ENCODE measurements around the gene SLC6A1.
"Not testable (repeated sequence)": the region's sequence is repeated elsewhere in the genome, so short reads cannot be mapped to it uniquely, and the experiment has no call there.

SLC6A1 gene

DNA sequence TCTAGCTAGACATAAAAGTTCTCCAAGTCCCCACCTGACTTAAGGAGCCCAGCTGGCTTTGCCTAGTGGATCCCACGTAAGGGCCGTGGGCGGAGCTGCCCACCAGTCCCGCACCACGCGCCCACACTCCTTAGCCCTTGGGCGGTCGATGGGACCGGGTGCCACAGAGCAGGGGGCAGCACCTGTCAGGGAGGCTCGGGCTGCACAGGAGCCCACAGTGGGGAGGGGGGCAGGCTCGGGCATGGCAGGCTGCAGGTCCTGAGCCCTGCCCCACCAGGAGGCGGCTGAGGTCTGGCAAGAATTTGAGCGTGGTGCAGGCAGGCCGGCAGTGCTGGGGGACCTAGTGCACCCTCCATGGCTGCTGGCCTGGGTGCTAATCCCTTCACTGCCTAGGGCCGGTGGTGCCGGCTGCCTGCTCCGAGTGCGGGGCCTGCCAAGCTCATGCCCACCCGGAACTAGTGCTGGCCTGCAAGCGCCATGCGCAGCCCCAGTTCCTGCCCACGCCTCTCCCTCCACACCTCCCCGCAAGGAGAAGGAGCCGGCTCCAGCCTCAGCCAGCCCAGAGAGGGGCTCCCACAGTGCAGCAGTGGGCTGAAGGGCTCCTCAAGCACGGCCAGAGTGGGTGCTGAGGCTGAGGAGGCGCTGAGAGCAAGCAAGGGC, 78.7 kb downstream of the SLC6A1 start:
- DNase-seq: no peak

DNA sequence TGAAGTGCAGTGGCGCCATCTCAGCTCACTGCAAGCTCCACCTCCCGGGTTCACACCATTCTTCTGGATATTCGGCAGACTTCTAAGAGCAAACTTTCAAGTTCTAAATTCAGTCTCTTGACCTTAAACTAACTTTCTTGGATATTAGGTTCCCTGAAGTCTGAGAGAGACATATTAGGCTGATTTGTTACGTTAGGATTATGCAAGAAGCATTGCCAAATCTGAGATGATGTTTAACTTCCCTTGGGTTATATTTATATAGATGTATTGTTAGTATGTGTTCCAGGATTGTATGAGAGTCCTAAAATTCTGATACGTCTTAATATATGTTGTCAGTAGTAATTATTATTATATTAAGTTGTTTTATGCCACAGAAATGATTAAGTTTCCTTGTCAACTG, 80.1 kb downstream of the SLC6A1 start:
- DNase-seq: no peak

DNA sequence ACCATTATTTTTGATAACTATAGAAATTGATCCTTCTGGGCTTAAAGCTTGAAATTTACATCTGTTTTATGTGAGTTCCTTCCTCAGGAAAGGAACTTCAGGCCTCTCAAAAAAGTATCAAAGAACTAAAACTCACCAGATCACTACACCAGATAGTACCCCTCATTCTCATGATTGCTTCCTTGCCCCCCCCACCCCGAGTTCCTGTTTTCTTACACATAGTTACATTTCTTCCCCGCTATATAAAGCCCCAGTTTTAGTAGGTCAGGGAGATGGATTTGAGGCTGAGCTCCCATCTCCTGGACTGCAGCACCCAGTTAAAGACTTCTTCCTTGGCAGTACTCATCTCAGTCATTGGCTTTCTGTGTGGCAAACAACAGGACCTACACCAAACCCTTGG, 81.5 kb downstream of the SLC6A1 start:
- no peak for DNase-seq

DNA sequence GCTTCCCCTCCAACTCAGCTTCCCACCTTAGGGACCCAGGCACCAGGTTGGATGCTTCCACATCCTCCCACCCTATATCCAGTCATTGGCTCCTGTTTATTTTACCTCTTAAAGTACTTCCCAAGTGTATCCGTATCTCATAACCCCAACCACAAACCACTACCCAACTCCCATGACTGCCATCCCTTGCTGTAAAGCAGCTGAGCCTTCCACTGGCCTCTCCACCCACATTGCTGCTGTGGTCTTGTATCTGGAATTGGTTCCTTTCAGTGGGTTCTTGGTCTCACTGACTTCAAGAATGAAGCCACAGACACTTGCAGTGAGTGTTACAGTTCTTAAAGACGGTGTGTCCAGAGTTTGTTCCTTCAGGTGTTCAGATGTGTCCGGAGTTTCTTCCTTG, 81.9 kb downstream of the SLC6A1 start:
- DNase-seq: no peak

DNA sequence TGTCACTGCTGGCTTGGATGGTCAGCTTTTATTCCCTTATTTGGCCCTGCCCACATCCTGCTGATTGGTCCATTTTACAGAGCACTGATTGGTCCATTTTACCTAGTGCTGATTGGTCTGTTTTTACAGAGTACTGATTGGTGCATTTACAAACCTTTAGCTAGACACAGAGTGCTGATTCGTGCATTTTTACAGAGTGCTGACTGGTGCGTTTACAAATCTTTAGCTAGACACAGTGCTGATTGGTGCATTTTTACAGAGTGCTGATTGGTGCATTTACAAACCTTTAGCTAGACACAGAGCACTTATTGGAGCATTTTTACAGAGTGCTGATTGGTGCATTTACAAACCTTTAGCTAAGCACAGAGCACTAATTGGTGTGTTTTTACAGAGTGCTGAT, 82.6 kb downstream of the SLC6A1 start:
- not testable (repeated sequence) for DNase-seq

DNA sequence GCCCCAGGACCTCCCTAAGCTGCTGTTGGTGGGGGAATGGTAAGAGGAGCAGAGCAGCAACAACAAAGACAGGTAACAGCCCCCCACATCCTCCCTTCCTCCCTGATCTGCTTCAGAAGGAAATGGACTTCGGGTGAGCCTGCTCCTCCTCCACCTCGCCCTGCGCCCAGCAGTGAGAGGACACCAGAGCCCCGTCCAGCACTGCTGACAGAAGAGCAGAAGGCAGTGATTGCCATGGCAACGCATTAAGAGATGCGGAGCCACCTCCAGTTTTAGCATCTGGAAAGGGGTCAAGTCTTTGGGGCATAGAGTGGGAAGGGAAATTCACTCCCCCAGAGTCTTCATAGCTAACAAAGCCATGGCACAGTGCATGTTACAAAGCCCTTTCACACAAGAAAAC, 84.2 kb downstream of the SLC6A1 start:
- DNase-seq: peak; percentile 13

DNA sequence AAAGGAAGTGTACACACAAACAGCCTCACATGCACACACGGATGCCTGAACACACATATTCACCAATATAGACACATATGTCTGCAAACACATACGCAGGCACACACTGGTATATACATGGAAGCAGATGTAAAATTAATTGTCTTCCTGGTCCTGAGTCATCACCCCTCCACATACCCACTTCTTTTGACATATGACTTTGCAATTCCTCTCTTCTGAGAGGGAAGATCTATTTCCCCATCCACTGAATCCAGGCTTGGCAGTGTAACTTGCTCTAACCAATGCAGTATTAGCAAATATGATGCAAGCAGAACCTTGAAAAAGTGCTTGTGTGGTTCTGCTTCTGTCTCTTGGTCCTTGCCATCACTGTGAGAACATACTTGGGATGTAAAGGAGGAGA, 84.9 kb downstream of the SLC6A1 start:
- DNase-seq: no peak

DNA sequence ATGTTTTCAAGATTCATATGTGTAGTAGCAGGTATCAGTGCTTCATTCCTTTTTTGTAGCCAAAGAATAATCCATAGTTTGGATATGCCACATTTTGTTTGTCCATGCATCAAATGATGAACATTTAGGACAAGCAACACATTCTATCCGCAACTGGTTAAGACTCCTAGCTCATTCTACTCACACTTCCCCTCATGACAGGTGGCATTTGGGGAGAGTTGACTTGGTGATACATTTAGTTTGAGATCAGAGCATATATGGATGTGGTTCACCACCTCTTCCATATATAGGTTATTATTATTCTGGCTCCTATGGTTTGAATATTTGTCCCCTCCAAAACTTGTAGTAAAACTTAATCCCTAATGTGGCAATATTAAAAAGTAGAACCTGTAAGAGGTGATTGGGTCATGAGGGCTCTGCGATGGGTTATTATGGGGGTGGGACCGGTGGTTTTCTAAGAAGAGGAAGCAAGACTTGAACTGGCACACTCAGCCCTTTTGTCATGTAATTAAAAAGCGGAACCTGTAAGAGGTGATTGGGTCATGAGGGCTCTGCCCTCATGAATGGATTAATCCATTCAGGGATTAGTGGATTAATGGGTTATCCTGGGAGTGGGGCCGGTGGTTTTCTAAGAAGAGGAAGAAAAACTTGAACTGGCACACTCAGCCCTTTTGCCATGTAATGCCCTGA, 86.4 kb downstream of the SLC6A1 start:
- DNase-seq: no peak

DNA sequence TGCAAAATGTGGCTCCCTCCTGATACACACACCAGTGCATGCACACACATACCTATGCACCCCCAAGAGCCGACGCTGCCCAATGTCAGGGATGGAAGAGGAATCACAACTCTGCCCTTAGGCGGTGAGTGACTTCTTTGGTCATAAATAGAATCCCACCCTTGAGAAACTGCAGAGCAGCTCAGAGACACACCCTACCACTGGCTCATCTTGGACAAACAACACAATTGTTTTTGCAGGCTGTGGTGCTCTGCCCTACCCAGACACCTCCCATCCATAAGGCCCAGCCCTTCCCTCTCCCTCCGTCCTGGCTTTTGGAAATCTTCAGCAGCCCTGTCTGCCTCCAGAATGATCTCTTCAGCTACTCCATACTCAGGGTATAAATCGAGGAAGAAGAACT, 87.9 kb downstream of the SLC6A1 start:
- no peak for DNase-seq

DNA sequence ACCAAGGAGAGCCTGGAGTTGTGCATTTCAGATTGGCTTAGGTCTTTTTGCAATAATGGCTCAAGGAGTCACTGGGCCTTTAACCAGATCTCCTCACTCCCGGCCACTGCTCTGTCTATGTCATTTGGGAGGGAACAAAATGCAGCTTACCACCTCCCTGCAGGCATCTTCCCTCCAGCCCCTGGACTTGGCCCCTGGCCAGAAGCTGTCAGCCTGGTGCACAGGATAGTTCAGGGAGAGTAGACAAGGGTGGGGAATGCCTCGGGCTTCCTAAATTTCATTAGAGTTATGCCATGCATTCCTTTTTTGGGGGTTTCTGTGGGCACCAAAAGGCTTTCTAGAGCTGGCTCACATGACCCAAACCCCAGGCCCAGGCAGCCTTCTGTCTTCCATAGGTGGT, 91.5 kb downstream of the SLC6A1 start:
- no peak for DNase-seq

DNA sequence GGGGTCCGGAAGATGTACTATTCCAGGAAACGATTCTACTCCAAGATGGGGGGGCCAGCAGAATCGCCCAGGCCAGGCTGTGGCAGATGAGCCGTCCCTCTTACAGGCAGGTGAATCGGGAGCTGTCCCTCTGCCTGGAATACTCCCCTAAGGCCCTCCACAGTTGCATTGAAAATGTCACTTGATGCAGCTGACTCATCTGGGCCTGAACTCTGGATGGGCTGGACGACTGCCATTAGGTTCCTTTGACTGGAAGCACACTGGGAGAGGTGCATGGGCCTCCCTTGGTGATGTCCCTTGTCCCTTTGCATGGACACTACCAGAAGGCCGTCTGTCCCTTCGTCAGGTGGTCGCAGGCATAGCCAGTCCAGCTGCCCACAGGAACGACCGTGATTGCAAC, 92.1 kb downstream of the SLC6A1 start:
- DNase-seq: no peak

DNA sequence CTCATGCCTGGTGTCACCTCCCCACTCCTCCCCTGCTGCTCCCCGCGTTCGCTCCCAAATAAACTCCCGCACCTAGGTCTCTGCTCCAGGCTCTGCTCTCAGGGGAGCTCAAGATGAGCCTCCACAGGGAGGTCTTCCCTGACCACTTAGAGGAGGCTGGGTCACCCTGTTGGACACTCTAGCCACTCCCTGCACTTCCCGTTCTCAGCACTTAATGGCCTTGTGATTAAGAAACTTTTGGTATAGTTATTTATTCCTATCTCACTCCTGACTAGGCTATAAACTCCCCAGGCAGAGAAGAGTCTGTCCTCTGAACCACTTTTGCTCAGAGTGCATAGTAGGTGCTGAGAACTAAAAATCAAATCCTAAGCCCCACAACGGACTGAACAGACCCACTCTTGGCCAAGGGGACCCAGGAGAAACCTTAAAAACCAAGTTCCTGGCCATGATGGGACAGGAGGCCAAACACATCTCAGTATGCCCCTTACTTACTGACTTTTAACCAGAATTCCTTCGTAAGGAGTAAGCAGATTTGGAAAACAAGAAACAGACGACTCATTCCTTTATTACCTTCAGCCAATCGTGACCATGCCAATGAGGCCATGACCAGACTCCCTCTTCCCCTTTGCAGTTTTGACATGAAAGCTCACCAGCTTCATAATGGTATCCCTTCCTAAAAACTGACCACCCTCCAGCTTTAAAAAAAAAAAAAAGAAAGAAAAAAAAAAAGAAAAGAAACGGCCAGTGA, 92.7 kb downstream of the SLC6A1 start:
- DNase-seq: no peak

DNA sequence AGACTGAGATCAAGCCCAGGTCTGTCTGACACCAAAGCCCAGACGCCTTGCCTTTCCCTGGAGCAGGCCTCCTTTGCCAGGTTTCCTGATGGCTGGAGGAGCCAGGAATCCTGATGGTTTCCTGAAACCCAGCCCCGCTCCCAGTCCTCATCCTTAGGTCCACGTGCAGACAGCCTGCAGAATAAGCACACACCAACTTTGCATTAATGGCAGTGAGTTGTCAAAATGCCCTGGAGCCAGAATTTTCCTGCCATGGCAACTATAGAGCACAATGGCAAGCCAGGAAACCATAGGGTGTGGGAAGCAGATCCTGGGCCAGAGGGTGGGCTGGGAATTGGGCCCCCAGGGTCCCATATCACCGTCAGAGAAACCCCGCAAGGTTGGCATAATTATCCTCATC, 94.3 kb downstream of the SLC6A1 start:
- no peak for DNase-seq

DNA sequence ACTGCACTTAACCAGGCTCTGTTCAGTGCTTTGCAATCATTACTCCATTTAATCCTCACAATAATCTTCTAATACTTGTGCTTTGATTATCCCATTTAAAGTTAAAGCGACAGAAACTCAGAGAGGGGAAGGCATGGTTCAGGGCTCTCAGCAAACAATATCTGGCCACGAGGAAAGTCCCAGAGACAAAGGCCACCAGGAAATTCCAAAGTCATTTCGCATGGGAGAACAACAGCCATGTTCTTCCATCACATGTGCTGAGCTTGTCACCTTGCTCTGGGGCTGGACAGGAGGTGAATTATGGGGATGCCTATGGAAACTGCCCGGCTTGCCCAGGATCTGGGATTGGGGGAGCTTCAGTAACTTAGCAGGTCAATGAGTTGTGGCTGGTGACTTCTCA, 95.5 kb downstream of the SLC6A1 start:
- DNase-seq: no peak

DNA sequence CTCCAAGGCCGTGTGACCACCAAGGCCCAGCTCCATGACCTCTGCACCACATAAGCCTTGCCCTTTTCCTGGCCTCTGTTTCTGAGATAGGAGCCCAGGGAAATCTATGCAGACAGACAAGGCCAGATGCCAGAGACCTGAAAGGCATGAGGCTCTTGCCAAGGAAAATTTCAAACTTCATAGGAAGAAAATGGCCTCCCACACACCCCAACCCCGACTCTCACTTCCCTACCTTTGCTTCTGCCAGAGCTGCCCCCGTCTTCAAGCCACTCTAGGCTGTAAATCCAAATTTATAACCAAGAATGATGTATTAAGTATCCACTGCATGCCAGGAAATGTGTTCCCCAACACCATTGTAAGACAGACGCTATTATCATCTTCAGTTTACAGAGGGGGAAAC, 96.3 kb downstream of the SLC6A1 start:
- DNase-seq: no peak

Measured in NCI-H524 treated with DMSO at 0.1 percent for 48 hours (cell line).